Measurements from ENCODE around the gene JUP. TPM values are rescaled to one million over a fixed set of nuclear protein-coding genes. Genes with fewer than 3 reads are reported as not detected.

Gene JUP
- total RNA-seq, 1 experiment from 2014 or later = 142 TPM

- DNase-seq (ENCODE audit: extremely low read depth, low read depth) = no peak
Measured at GRCh38 chr17:41725134-41725533, 61.4 kb downstream of the JUP start.

- DNase-seq (ENCODE audit: extremely low read depth, low read depth) = no peak
Measured at GRCh38 chr17:41724476-41725050, 61.9 kb downstream of the JUP start.

DNA sequence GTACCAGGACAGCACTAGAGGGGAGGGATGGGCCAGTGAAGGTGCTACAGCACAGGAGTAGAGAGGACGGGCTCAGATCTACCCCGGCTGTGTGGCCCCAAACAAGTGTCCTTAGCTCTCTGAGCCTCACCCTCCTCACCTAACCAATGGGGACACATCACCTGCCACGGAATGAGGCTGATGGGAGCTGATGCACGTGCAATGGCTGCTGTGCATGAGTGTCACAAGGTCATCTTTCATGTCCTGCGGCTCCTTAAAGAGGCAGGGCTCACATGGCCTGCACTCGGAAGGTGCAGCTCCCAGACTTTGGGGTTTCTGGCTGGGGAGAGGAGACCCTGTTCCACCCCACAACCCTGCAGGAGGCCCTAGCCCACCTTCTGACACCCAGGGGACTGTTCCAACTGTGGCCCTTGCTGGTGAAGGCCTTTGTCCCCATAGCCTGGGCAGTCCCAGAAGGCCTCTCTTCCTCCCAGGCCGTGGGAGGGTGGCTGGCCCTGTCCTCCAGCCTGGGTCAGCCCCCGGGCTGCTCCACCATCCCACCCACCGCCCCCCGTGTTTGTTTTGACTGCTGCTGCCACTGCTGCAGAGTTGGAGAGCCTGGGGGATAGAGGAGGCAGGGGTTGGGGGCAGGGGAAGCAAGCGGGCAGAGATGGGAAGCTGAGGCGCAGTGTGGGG lies 62.6 kb downstream of the JUP start:
- DNase-seq (ENCODE audit: extremely low read depth, low read depth) = no peak

DNA sequence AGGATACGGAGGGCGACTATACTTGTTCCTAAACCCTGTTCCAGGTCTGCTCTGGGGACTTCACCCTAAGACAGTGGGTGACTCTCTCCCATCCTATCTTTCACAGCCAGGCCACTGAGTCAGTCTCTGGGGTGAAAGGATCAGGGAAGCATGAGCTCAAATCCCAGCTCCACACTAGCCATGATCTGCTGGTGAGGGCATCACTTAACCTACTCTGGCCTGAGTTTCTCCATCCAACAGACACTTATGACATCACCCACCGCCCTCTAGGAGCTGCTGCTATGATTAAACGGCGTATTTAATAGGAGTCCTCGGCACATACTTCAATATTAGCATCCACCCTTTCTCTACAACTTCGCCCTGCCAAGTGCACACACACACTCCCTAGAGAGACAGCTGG lies 64.3 kb downstream of the JUP start:
- DNase-seq (ENCODE audit: extremely low read depth, low read depth) = no peak

DNA sequence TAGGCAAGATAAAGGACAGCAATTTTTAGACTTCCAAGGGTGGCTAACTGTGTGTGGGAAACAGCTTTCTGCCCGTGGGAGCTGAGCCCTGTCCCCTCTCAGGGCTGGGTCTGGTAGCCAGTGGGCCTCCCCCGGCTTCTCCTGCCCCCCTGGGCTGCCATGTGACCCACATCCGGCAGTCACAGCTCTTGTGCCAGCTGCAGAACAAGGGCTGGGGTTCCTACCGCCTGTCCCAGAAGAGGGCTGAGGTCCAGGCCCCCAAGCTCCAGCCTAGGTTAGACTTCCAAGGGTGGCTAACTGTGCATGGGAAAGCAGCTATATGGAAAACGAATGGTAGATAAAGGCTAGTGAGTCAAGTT lies 68.2 kb downstream of the JUP start:
- no peak for DNase-seq (ENCODE audit: extremely low read depth, low read depth)

DNA sequence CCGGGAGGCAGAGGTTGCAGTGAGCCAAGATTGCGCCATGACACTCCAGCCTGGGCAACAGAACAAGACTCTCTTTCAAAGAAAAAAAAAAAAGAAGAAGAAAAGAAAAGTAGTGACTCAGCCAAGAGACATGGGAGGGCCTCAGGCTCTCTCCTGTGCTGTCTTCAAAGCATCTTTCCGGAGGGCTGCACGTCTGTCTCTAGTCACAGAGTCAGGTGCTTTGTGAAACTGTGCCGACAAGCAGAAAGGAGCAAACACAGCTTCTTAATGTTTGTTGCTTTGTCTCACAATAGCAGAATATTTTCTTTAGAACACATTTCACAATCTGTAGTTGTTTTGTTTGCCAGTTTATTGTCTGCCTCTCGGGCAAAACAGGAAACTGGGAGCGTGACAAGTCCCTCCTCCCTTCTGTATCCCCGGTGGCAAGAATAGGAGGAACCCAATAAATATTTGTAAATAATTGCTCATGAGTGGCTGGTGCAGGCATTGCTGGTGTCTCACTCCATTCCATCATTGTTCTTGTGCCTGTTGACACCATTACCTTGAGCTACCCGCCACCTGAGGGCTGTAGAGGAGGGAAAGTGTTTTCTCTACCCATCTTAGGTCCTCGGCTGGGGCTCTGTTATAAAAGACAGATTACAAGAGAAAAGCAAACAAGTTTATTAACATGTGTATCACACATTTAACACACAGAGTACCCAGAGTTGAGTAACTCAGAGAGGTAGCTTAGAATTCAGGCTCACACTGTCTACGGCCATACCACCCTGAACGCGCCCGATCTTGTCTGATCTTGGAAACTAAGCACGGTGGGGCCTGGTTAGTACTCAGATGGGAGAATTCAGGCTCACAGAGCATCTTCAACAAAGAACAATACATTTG lies 68.9 kb downstream of the JUP start:
- no peak for DNase-seq (ENCODE audit: extremely low read depth, low read depth)

- no peak for DNase-seq (ENCODE audit: extremely low read depth, low read depth)
Measured at GRCh38 chr17:41711669-41712400, 74.7 kb downstream of the JUP start, which contains the start of gene GAST. GAST (plus strand) TSS chr17:41712331; CDS start chr17:41715437, 3,106 bp downstream.

GRCh38 chr17:41710472-41711090 lies 75.9 kb downstream of the JUP start:
- no peak for DNase-seq (ENCODE audit: extremely low read depth, low read depth)

DNA sequence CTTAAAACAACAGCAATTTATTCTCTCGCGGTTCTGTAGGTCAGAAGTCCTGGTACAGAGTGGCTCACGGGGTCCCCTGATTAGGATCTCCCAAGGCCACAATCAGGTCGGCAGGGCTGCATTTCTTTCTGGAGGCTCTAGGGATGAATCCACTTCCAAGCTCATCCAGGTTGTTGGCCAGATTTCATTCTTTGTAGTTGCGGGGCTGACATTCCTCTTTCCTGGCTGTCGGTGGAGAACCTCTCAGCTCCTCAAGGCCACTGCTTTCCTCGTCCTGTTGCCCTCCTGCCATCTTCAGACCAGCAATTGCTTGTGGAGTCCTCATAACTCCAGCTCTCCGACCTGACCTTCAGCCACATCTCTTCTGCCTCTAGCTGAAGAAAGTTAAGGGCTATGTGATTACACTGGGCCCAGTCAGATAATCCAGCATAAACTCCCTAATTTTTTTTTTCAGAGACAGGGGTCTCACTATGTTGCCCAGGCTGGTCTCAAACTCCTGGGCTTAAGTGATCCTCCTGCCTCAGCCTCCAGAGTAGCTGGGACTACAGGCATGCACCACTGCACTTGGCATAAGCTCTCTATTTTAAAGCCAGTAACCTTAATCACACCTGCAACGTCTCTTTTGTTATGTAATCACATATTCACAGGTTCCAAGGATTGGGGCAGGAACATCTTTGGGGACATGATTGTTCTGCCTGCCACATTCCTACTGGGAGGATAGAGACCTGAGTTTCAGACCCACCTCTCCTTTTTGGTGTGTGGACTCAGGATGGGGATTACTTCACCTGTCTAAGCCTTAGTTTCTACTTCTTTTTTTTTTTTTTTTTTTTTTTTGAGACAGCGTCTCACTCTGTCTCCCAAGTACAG lies 78.5 kb downstream of the JUP start:
- no peak for DNase-seq (ENCODE audit: extremely low read depth, low read depth)

DNA sequence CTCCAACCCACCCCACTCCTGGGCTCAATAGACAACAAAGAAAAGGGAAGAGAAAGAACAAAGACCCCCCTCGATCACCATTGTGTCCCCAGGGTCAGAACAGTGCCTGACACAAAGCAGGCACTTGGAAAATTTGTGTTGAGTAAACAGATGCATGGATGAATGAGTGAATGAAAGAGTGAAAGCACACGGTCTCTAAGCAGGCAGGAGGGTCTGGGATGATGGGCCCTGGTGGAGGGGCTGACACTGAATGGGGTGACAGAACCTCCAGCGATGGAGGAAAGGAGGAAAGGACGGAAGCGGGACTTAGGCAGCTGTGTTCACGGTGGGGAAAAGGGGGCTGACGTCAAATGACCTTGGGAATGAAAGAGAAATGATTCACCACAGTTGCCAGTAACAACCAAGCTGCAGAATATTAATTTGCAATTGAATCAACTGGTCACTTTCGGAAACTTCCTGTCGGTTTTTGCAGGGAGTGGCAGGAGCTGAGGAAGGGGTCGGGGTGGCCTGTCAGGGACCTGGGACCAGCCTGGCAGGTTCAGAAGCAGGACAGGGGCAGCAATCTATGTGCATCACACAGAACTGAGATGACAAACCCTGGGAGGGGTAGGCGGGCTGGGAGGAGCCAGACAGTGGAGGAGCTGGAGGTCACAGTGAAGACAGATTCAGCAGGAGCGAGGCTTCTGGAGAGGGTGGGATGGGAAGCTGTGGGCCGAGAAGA lies 81.1 kb downstream of the JUP start:
- DNase-seq (ENCODE audit: extremely low read depth, low read depth) = no peak

Small RNA genes within 50 kb of the gene (small RNA-seq; reads per million reads assigned to genes)
- gene RN7SL399P (0 reads per million in 2 experiments), gene RNA5SP442 (0.02 to 0.18 reads per million in 2 experiments)

Other genes with a start within 250 kb of the JUP start
- not detected in 2 replicates for gene KRT9, start 214.7 kb downstream of the JUP start, total RNA-seq (2014; rRNA removed; shearing (Covaris generic))
- gene KRT14, start 199.8 kb downstream of the JUP start, total RNA-seq (2014; rRNA removed; shearing (Covaris generic)) = not detected in 2 replicates
- not detected in 2 replicates for gene KRT16, start 173.9 kb downstream of the JUP start, total RNA-seq (2014; rRNA removed; shearing (Covaris generic))
- gene KRT17, start 162.1 kb downstream of the JUP start, total RNA-seq (2014; rRNA removed; shearing (Covaris generic)) = 0.42 TPM in 1 of 2 replicates, not detected in the other
- gene EIF1, start 97.8 kb downstream of the JUP start, total RNA-seq (2014; rRNA removed; shearing (Covaris generic)) = 356 and 499 TPM in 2 replicates
- not detected in 2 replicates for gene GAST, start 74.4 kb downstream of the JUP start, total RNA-seq (2014; rRNA removed; shearing (Covaris generic))
- gene HAP1, start 52.1 kb downstream of the JUP start, total RNA-seq (2014; rRNA removed; shearing (Covaris generic)) = 0.69 and 0.94 TPM in 2 replicates
- 42.9 and 47.7 TPM in 2 replicates for gene P3H4, start 25.2 kb upstream of the JUP start, total RNA-seq (2014; rRNA removed; shearing (Covaris generic))
- gene FKBP10, start 26.3 kb upstream of the JUP start, total RNA-seq (2014; rRNA removed; shearing (Covaris generic)) = 264 and 267 TPM in 2 replicates
- gene NT5C3B, start 49.5 kb upstream of the JUP start, total RNA-seq (2014; rRNA removed; shearing (Covaris generic)) = 103 and 119 TPM in 2 replicates
- gene KLHL10, start 51.1 kb upstream of the JUP start, total RNA-seq (2014; rRNA removed; shearing (Covaris generic)) = 0.05 TPM in 1 of 2 replicates, not detected in the other
- 21.1 and 29.2 TPM in 2 replicates for gene KLHL11, start 78.7 kb upstream of the JUP start, total RNA-seq (2014; rRNA removed; shearing (Covaris generic))
- gene ACLY, start 132.2 kb upstream of the JUP start, total RNA-seq (2014; rRNA removed; shearing (Covaris generic)) = 100 and 114 TPM in 2 replicates
- 0.46 and 1.3 TPM in 2 replicates for gene ODAD4, start 143.9 kb upstream of the JUP start, total RNA-seq (2014; rRNA removed; shearing (Covaris generic))
- gene CNP, start 180.1 kb upstream of the JUP start, total RNA-seq (2014; rRNA removed; shearing (Covaris generic)) = 26.4 and 35.2 TPM in 2 replicates
- 107 and 109 TPM in 2 replicates for gene DNAJC7, start 230.7 kb upstream of the JUP start, total RNA-seq (2014; rRNA removed; shearing (Covaris generic))
- 53.1 and 60.9 TPM in 2 replicates for gene NKIRAS2, start 233.4 kb upstream of the JUP start, total RNA-seq (2014; rRNA removed; shearing (Covaris generic))

All from NCI-H460 (cell line).